NK-92 treated with Interleukin-12 subunit alpha and Interleukin-12 subunit beta, amount 100 ng/mL, for 24 hours (cell line): Measurements from ENCODE around the gene CAMK1D.

Experiments
- DNase-seq: peaks from one replicate; lab custom pipeline; 2025; lab: John Stamatoyannopoulos, UW

Gene CAMK1D

GRCh38 chr10:12769323-12770044, 420.1 kb downstream of the CAMK1D start:
- no peak for DNase-seq

DNA sequence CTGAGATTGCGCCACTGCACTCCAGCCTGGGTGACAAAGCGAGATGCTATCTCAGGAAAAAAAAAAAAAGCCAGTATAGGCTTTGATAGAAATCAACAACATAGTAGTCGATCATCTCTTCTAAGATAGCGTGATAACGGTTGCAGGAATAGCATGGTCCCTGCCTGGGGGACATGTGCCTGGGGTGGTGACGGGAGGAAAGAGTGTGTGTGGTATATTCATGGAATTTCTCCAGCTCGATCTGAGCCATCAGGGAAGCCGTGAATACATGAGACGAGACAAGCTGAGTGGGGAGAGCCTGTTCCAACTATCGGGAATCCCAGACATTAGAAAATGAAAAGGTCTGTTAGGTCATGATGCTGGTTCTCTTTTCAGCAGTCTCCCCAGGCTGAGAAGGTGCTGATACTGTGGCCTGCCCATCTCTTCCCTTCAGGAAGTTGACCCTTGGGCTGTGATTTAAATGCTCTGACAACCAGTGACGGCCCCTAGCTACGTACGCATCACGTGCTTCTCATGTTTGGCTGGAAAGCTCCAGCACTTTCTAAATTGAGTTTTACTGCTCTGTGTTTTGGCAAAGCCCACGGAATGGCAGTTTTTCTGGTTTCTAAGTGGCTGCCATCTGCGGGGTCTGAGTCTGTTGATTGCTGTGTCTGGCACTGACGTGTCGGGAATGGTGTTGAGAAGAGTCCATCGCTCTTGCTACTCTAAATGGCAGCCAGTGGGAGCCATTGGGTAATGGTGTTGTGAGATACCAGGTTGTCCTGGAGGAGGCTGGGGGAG, 422.8 kb downstream of the CAMK1D start:
- no peak for DNase-seq

DNA sequence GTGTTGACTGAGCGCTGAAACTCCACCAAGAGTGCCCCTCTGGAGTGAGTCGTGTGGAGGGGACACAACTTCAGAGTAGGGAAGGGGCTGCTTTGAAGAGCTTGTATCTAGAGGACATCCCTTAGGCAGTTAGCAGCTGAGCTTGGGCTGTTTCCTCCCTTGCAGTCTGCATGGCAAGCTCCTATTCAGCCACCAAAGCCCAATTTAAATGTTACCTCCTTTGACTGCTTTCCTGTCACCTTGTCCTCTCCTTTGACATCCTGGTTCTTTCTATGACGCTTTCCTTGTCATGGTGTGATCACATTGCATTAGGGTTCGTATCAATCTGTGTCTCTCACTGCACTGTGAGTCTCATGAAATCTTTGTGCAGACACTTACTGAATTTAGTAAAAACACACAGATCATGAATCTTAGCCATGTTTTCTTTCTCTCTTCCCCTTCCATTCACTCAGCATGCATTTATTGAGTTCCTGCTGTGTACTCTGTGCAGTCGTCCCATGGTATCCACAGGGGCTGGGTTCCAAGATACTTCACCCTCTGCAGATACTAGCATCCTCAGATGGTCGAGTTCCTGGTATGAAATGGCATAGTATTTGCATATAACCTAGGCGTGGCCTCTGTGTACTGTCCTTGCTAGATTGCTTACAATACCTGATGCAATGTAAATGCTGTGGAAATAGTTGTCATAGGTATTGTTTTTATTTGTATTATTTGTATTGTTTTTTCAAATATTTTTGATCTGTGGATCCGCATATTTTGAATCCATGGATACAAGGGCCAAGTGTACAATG, 423.6 kb downstream of the CAMK1D start:
- no peak for DNase-seq

DNA sequence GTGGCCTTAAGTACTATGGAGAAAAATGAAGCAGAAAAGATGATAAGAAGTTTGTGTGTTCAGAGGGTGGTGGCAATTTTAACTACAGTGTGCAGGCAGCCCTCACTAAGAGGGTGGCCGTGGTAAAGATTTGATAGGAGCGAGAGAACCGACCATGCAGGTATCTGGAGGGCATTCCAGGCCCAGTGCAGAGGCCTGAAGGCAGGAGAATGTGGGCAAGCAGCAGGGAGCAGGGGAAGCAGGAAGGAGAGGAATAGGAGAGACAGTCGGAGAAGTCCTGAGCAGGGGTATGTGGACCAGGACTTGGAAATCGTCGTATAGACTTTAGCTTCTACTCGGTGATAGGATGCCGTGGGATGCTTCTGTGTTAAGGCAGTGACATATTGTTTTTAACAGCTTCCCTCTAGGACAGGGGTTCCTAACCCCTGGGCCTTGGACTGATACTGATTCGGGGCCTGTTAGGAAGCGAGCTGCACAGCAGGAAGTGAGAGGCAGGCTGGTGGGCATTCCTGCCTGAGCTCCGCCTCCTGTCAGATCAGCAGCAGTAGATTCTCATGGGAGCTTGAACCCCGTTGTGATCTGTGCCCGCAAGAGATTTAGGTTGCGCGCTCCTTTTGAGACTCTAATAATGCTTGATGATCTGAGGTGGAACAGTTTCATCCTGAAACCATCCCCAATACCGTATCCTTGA, 425.0 kb downstream of the CAMK1D start:
- DNase-seq, result no peak

DNA sequence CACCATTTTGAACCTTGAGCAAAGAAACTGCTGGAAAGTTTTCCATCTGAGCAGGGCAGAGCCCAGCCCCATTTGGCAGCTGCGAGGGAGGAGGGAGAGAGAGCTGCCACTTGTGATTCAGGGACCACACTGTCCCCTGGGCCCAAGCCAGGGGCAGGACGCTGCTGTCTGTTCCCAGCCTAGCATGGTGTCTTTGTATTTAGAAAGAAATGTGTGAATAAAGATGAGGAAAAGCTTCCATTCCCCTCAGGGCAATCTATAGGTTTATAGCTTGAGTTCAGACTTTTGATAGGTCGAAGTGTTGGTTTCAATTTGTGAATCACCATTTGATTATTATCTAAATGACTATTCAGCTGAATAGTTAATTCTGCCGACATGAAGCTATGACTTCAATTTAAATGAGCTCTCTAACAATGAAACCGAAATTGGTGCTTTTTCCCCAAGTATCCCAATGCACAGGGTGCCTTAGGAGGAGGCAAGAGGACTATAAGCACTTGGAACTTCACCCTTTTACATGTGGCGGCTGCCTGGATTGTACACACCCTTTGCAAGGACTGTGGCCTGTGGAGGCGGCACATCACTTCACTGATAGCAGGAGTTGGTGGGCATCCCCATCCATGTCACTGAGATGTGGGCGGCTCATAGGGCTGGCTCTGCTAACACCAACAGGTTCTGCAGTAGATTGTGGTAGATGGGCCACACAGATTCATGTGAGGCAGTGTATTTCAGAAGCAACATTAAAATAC, 428.7 kb downstream of the CAMK1D start:
- DNase-seq, result no peak

DNA sequence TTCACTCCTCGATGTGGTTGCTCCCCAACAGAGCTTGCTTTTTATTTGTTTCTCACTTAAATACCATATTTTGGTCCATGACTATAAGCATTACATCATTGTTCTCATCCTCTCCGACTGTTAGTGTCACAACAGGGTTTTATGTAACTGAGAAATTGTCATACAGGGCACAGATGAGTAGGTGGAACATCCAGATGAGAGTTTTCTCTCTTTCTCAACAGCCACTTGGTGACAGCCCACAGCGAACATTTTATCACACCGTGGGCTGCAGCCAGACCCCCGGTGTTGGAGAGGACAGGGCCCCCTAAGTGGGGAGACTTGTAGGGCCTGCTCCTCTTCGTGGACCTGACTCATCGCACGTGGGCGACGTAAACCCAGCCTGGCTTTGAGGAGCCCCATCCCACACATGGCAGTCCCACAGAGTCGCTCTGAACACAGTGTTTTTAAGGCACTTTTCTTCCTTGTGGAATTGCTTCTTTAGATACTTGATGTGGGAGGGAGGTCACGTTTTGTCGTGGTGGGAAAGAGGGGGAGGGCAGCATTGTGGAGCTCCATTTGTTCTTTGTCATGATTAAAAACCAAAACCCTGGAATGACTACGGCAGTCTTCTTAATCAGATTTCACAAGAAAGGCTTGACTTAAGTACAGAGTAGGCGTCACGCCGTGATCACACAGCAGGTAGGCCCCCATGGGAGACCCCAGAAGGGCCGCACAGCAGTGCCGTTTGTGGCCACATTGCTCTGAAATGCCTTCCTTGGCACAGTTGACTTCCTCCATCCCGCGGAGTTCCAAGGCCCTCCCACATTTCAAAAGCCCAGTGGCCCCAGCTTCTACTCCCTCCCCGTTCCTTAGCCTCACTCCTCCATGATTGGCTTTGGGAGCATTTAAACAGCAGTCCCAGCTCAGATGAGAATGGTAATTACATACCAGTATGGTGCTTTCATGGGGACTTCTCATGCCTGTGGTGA, 431.6 kb downstream of the CAMK1D start:
- no peak for DNase-seq

- DNase-seq, result no peak
These were observed 432.6 kb downstream of the CAMK1D start for GRCh38 chr10:12781976-12782375.

GRCh38 chr10:12782537-12782936, 433.2 kb downstream of the CAMK1D start:
- DNase-seq, result no peak

DNA sequence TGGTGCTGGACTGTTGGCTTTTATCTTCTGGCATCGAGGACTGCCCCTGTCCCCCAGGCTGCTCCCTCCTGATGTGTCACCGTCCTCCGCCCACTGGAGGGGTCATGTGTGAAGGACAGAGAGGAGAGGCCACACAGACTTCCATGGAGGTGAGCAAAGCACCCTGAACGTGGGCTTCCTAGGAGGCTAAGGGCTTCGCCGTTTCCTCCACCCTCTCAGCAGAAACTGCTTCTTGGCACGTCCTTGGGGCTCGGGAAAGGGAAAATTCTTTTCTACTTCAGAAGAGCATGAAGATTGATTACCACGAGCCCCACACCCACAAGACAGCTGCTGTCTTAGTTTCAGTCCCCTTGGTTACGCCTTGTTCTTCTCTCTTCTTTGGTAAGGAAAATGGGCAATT, 433.9 kb downstream of the CAMK1D start:
- no peak for DNase-seq

DNA sequence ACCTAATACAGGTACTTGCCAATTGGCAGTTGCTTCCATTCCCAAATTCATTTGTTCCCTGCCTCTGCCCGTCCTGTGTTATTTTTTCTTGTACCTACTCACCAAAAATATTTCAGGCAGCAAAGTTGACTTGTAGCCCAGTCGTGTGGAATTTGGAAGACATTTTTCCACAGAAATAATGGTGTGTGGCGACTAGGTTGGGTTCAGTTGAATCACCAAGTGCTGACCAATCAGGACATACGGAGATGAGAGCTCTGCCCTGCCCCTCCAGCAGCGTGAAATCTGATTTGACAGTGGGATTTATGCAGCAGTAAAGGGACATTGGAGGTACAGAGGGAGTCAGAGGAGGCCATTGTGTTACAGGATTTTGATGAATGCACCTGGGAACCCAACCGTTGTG, 435.3 kb downstream of the CAMK1D start:
- no peak for DNase-seq

DNA sequence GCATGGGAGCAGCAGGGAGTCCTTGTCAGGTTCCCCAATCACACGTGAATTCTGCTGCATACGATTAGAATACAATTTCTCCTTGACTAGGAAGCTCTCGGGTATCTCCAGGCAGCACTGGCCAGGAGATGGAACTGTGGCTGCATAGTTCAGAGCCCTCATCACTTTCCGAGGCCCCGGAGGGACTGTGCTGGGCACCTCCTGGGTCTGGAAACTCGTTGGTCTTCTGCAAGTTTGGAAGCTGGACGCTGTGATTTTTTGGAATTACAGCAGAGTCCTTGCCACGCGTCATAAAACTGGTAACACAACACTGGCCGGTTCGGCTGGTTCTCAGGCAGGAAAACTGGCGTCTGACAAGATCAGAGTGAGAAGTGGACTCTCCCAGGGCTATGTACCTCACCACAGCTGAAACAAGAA, 436.1 kb downstream of the CAMK1D start:
- DNase-seq, result no peak

GRCh38 chr10:12787297-12787696, 437.9 kb downstream of the CAMK1D start:
- no peak for DNase-seq

DNA sequence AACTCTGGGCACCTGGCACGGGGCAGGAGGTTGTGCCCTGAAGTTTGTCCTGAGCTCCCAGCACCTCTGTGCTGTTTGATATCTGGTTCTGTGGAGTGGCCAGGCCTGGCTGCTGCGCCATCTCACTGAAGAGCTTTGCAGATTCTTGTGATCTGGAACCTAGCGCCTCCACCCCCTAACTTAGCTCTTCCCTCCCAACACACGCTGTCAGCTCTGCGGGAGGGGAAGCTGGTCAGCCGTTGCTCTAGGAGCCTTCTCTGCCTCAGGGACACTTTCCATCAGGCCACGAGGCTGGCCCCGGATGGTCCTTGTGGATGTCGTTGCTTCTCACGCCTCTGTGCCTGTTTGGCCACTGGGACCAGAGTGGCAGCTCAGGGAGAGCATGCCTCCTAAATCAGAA, 438.9 kb downstream of the CAMK1D start:
- DNase-seq, result no peak

- DNase-seq, result no peak
These were observed 440.9 kb downstream of the CAMK1D start for GRCh38 chr10:12790270-12790669.

DNA sequence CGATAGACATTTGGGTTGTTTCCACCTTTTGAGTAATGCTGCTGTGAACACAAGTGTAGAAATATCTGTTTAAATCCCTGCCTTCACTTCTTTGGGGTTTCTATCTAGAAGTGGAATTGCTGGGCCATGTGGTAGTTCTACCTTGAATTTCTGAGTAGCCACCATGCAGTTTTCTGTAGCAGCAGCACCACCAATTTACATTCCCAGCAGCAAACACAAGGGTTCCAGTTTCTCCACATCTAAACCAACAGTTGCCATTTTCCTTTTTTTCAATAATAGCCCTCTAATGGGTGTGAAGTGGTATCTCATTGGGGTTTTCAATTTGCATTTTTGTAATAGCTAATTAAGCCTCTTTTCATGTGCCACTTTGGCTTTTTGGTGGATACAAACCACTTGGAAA, 442.4 kb downstream of the CAMK1D start:
- no peak for DNase-seq

GRCh38 chr10:12792889-12793556, 443.7 kb downstream of the CAMK1D start:
- DNase-seq, result no peak

- DNase-seq, result no peak
These were observed 446.2 kb downstream of the CAMK1D start for GRCh38 chr10:12795315-12796110.

GRCh38 chr10:12796401-12797160, 447.2 kb downstream of the CAMK1D start:
- DNase-seq, result no peak
